H1 (cell line): ENCODE data around the gene TRIOBP. TPM values are rescaled to one million over a fixed set of nuclear protein-coding genes. Genes with fewer than 3 reads are reported as not detected.
A peak's percentile ranks its signal among the peaks of the same experiment; 100 is the strongest.

Experiments
- CTCF ChIA-PET: fragments of 300-600 bp; sonication (Branson Sonifier 250); formaldehyde crosslinking; loops from one replicate; lab custom pipeline; 2021; ENCODE audit not compliant: partially characterized antibody; lab: Charles Lee
- POLR2A ChIA-PET: fragments of 300-600 bp; sonication (Branson Sonifier 250); formaldehyde crosslinking; loops from one replicate; lab custom pipeline; 2021; ENCODE audit warnings: inconsistent platforms; ENCODE audit not compliant: partially characterized antibody; lab: Charles Lee
- DNase-seq, 2 experiments: peaks; one replicate each; pipeline versions ENCODE4 v3.0.0 to v3.0.0-alpha.2; 2010 to 2022; ENCODE audit warnings: low spot score in 2 of 2, low read depth in 1 of 2, mixed read lengths in 1 of 2
- FAIRE-seq: peaks from 2 replicates; lab custom pipeline; 2011; peaks lifted over from hg19 to GRCh38; lab: Jason Lieb, UNC
- H2AFZ ChIP-seq: 2 replicates; pipeline ENCODE4 v1.8.1; 2012; ENCODE audit warnings: low read length, inconsistent platforms
- H2AK5ac ChIP-seq: 2 replicates; pipeline ENCODE4 v1.6.1; 2013; ENCODE audit warnings: low read depth, low read length
- H2BK120ac ChIP-seq: replicated peaks from 2 replicates; pipeline ENCODE3; 2013; ENCODE audit warnings: low read depth, low read length, inconsistent platforms
- H2BK12ac ChIP-seq: 2 replicates; pipeline ENCODE4 v1.6.1; 2013; ENCODE audit warnings: low read depth, low read length
- H2BK15ac ChIP-seq: 2 replicates; pipeline ENCODE4 v1.6.1; 2013; ENCODE audit warnings: low read length
- H2BK20ac ChIP-seq: 2 replicates; pipeline ENCODE4 v1.6.1; 2013; ENCODE audit warnings: low read length
- H2BK5ac ChIP-seq: 2 replicates; pipeline ENCODE4 v1.6.1; 2013; ENCODE audit warnings: low read depth, low read length
- H3K14ac ChIP-seq: 2 replicates; pipeline ENCODE4 v1.6.1; 2013; ENCODE audit warnings: inconsistent platforms; ENCODE audit not compliant: insufficient read length
- H3K18ac ChIP-seq: 2 replicates; pipeline ENCODE4 v1.6.1; 2013; ENCODE audit warnings: low read length; ENCODE audit errors: extremely low read depth
- H3K23ac ChIP-seq: 2 replicates; pipeline ENCODE4 v1.6.1; 2013; ENCODE audit warnings: inconsistent platforms; ENCODE audit not compliant: insufficient read length
- H3K23me2 ChIP-seq: 2 replicates; pipeline ENCODE4 v1.6.1; 2013; ENCODE audit warnings: low read depth, low read length
- H3K27ac ChIP-seq: 2 replicates; pipeline ENCODE4 v1.6.1; 2011; ENCODE audit warnings: low read depth, low read length, inconsistent platforms
- H3K27me3 ChIP-seq, 4 experiments: replicated peaks in 1 of 4; 1 replicate in 1 of 4; 2 replicates in 3 of 4; pipeline versions ENCODE4 v1.6.1 to v1.8.1; 2011 to 2013; ENCODE audit warnings: low read length in 3 of 4, mild to moderate bottlenecking in 3 of 4, inconsistent platforms in 2 of 4, mixed read lengths in 2 of 4, moderate library complexity in 1 of 4; ENCODE audit not compliant: control insufficient read depth in 3 of 4, insufficient read depth in 3 of 4; ENCODE audit errors: extremely low read depth in 1 of 4
- H3K36me3 ChIP-seq, 4 experiments: 2 replicates each; pipeline versions ENCODE4 v1.6.1 to v1.8.1; 2011 to 2013; ENCODE audit warnings: mild to moderate bottlenecking in 4 of 4, low read length in 3 of 4, moderate library complexity in 2 of 4, control low read depth in 1 of 4, inconsistent platforms in 1 of 4; ENCODE audit not compliant: insufficient read depth in 4 of 4, control insufficient read depth in 2 of 4
- H3K4ac ChIP-seq: replicated peaks from 2 replicates; pipeline ENCODE3; 2013; ENCODE audit warnings: low read length, low read depth, mixed read lengths, inconsistent platforms; ENCODE audit not compliant: insufficient read length
- H3K4me1 ChIP-seq, 4 experiments: replicated peaks in 1 of 4; 1 replicate in 1 of 4; 2 replicates in 3 of 4; pipeline versions ENCODE4 v1.6.1 to v1.8.1; 2011 to 2013; ENCODE audit warnings: low read length in 3 of 4, inconsistent platforms in 2 of 4, mixed read lengths in 1 of 4; ENCODE audit not compliant: insufficient read depth in 4 of 4, control insufficient read depth in 3 of 4
- H3K4me2 ChIP-seq, 2 experiments: 2 replicates each; pipeline versions ENCODE4 v1.6.1 to v1.8.1; 2011 to 2013; ENCODE audit warnings: low read depth in 2 of 2, low read length in 2 of 2, control low read depth in 1 of 2, inconsistent platforms in 1 of 2, mild to moderate bottlenecking in 1 of 2; ENCODE audit not compliant: insufficient read depth in 1 of 2
- H3K4me3 ChIP-seq, 4 experiments: fragments of 200-600, 300-600 bp in 1 of 4; sonication (generic), shearing (Covaris generic), sonication (Bioruptor Twin) in 1 of 4; 2 replicates each; pipeline versions ENCODE4 v1.5.1 to v1.8.1; 2011 to 2016; ENCODE audit warnings: low read length in 4 of 4, low read depth in 3 of 4, control low read depth in 2 of 4, inconsistent platforms in 2 of 4, mild to moderate bottlenecking in 2 of 4, mixed read lengths in 1 of 4, moderate library complexity in 1 of 4; ENCODE audit not compliant: insufficient read depth in 2 of 4; ENCODE audit errors: extremely low read depth in 1 of 4
- H3K56ac ChIP-seq: replicated peaks from 2 replicates; pipeline ENCODE3; 2013; ENCODE audit warnings: low read depth, mild to moderate bottlenecking, mixed read lengths, low read length, inconsistent platforms; ENCODE audit not compliant: insufficient read length
- H3K79me1 ChIP-seq: 2 replicates; pipeline ENCODE4 v1.6.1; 2013; ENCODE audit warnings: low read depth, low read length, control low read depth
- H3K79me2 ChIP-seq, 2 experiments: 2 replicates each; pipeline versions ENCODE4 v1.6.1 to v1.8.1; 2012 to 2013; ENCODE audit warnings: low read length in 2 of 2, mild to moderate bottlenecking in 2 of 2, inconsistent platforms in 1 of 2; ENCODE audit not compliant: insufficient read depth in 2 of 2, control insufficient read depth in 1 of 2
- H3K9ac ChIP-seq, 4 experiments: replicated peaks in 1 of 4; 1 replicate in 1 of 4; 2 replicates in 3 of 4; pipeline versions ENCODE4 v1.6.1 to v1.8.1; 2011 to 2013; ENCODE audit warnings: low read depth in 3 of 4, low read length in 3 of 4, control low read depth in 2 of 4, mild to moderate bottlenecking in 2 of 4, moderate library complexity in 2 of 4, inconsistent platforms in 1 of 4; ENCODE audit errors: extremely low read depth in 1 of 4
- H3K9me3 ChIP-seq, 2 experiments: 2 replicates each; pipeline versions ENCODE4 v1.6.1 to v1.8.1; 2012 to 2013; ENCODE audit warnings: mild to moderate bottlenecking in 2 of 2, moderate library complexity in 2 of 2, control low read depth in 1 of 2, inconsistent platforms in 1 of 2, low read depth in 1 of 2, low read length in 1 of 2, mixed read lengths in 1 of 2; ENCODE audit not compliant: insufficient read depth in 2 of 2
- H4K20me1 ChIP-seq, 2 experiments: replicated peaks in 1 of 2; 2 replicates each; pipeline versions ENCODE3 to v1.8.1; 2011 to 2013; ENCODE audit warnings: inconsistent platforms in 2 of 2, low read length in 2 of 2, mild to moderate bottlenecking in 1 of 2; ENCODE audit not compliant: insufficient read depth in 2 of 2, control insufficient read depth in 1 of 2
- H4K5ac ChIP-seq: 2 replicates; pipeline ENCODE4 v1.6.1; 2013; ENCODE audit warnings: low read length, low read depth, mixed read lengths, inconsistent platforms; ENCODE audit not compliant: insufficient read length
- H4K8ac ChIP-seq: 2 replicates; pipeline ENCODE4 v1.8.0; 2013; ENCODE audit warnings: mild to moderate bottlenecking, moderate library complexity, low read length, inconsistent platforms; ENCODE audit not compliant: insufficient read depth; ENCODE audit errors: extremely low read depth
- H4K91ac ChIP-seq: replicated peaks from 2 replicates; pipeline ENCODE3; 2013; ENCODE audit warnings: low read length, mixed read lengths, inconsistent platforms; ENCODE audit not compliant: insufficient read length
- CREB1 ChIP-seq: IDR thresholded peaks from 2 replicates; pipeline ENCODE4 v1.6.1; 2012; ENCODE audit warnings: inconsistent platforms
- WGBS, 2 experiments: shearing (Covaris generic) in 1 of 2; methylation state at CpG; one replicate each; pipeline versions ENCODE4 v1.1.6 to v1.1.7; 2013 to 2015; ENCODE audit warnings: low lambda C conversion rate in 2 of 2, mixed read lengths in 2 of 2, inconsistent platforms in 1 of 2, low coverage in 1 of 2, missing lambda C conversion rate in 1 of 2; ENCODE audit not compliant: insufficient replicate concordance in 2 of 2, insufficient coverage in 1 of 2, insufficient read length in 1 of 2; ENCODE audit errors: extremely low coverage in 1 of 2, missing lambda C conversion rate in 1 of 2; 5-methylcytosine and 5-hydroxymethylcytosine counted together
- polyA plus RNA-seq, 7 experiments: library from polyadenylated mRNA; depleted of rRNA in 3 of 7; stranded (reverse) in 5 of 7; unstranded in 2 of 7; fragments of >200 nt in 5 of 7; fragments of 200-250 nt in 2 of 7; gene quantifications; 1 replicate in 5 of 7; 2 replicates in 1 of 7; 4 replicates in 1 of 7; pipeline versions ENCODE4 v1.2.1 to v1.2.3, GENCODE V29; 2011 to 2013; ENCODE audit warnings: missing spikeins in 2 of 7, mixed read lengths in 2 of 7
- total RNA-seq: library from RNA; stranded (reverse); fragmentation: NEBNext Ultra II Directional; extraction: Animal tissue kit (Norgen Biotek cat#: 25700); gene quantifications from 2 replicates; pipeline ENCODE4 v1.2.1, GENCODE V29; 2021

Gene TRIOBP
- total and polyA plus RNA-seq, 2 of the 8 experiments (the other 6 are each of a cell fraction or from before 2014, with no cell fraction given): 18.2 to 27.3 TPM

DNA sequence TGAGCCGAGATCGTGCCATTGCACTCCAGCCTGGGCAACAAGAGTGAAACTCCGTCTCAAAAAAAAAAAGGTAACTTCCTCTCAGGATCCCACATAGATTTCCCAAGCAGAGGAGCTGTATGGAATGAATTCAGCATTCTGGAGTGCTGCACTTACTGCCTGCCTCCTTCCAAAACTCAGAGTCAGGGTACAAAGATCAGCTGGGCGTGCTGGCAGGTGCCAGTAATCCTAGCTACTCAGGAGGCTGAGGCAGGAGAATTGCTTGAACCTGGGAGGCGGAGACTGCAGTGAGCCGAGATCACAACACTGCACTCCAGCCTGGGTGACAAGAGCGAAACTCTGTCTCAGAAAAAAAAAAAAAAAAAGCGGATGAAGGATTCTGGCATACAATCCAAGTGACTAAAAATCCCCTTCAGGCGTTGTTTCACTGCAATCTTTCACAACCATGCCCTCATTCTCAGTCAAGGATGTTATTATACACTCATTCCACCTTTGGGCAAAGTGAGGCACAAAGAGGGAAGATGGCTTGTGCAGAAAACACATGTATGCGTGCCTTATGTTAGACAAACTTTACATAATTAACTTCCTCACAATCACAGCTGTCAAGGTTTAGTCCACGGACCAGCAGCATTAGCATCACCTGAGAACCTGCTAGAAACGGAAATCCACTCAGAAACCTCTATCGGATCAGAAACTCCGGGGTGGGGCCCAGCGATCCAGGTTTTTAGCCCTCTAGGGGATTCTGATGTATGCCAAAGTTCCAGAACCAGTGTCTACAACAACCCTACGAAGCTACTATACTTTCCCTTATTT is 11.8 kb upstream of the TRIOBP start:
- no peak overlapping the region for H3K18ac ChIP-seq
- no peak overlapping the region for H3K23ac ChIP-seq
- H3K56ac ChIP-seq: no peak overlapping the region
- no peak overlapping the region for H3K4me3 ChIP-seq
- H2BK12ac ChIP-seq: 0 out of 2 replicates have a peak overlapping the region, but pooled peaks have one; percentile 7
- peaks cover 0 to 7% of the 10 kb centered on the region in 2 experiments; a peak in 1 of 4 replicates for H3K79me2 ChIP-seq
- peaks cover 0 to 9% (median 6%) of the 10 kb centered on the region in 4 experiments; a peak in 5 of 8 replicates for H3K36me3 ChIP-seq
- H3K79me1 ChIP-seq: peaks cover 3% of the 10 kb centered on the region; the same call in 1 of the 2 replicates
- H2BK20ac ChIP-seq: no peak overlapping the region
- no peaks in the 10 kb centered on the region for H3K9me3 ChIP-seq
- H2BK5ac ChIP-seq: no peak overlapping the region
- ChIA-PET POLR2A (interaction anchor here (1.2 to 5.4 kb wide), 6 partner anchors 11 to 71 kb away, joined by 3 to 37 read pairs (median 6); partner anchors contain the start of genes PDXP and TRIOBP), CTCF (interaction anchor here (0.6 to 16.3 kb wide), 10 partner anchors 14 to 192 kb away, joined by 3 to 261 read pairs (median 5); partner anchors contain the start of gene SH3BP1)
- H3K14ac ChIP-seq: no peak overlapping the region
- TF ChIP-seq CREB1: no peak
- no peak overlapping the region for H2AFZ ChIP-seq
- no peak overlapping the region for H2AK5ac ChIP-seq
- 0 out of 2 replicates have a peak overlapping the region, but pooled peaks have one; percentile 46 for H2BK15ac ChIP-seq
- H4K20me1 ChIP-seq: no peaks in the 10 kb centered on the region
- peaks cover 0 to 6% (median 2%) of the 10 kb centered on the region in 4 experiments; a peak in 4 of 7 replicates for H3K4me1 ChIP-seq
- H3K27ac ChIP-seq: no peak overlapping the region
- H4K91ac ChIP-seq: no peak overlapping the region
- DNase-seq: no peak
- 91% methylated on average over 14 of the region's 16 CpGs; no CpG with 5 or more reads in 1 of the 2 experiments for whole genome bisulfite sequencing, 2 experiments
- no peak for FAIRE-seq
- H4K5ac ChIP-seq: no peak overlapping the region
- H3K4me2 ChIP-seq: no peak overlapping the region; a peak in 1 of 4 replicates
- H4K8ac ChIP-seq: no peak overlapping the region
- no peak overlapping the region for H3K9ac ChIP-seq
- H2BK120ac ChIP-seq: no peak overlapping the region
- peaks cover 4% of the 10 kb centered on the region for H3K23me2 ChIP-seq
- no peaks in the 10 kb centered on the region for H3K27me3 ChIP-seq
- H3K4ac ChIP-seq: no peak overlapping the region
